ENCODE results near the gene PIBF1. TPM values are rescaled to one million over a fixed set of nuclear protein-coding genes. Genes with fewer than 3 reads are reported as not detected.

Gene PIBF1
- total and polyA plus RNA-seq, 7 donors: 5.4 to 12.8 (median 7.5) TPM

GRCh38 chr13:73025217-73026012, 243.5 kb downstream of the PIBF1 start:
- Histone ChIP-seq H3K4me1 (no peaks in the 10 kb centered on the region), H3K36me3 (ENCODE audit: insufficient read depth in 1 of 2, low read depth in 1 of 2) (no peaks in the 10 kb centered on the region), H3K9me3 (no peaks in the 10 kb centered on the region), H3K4me3 (no peak overlapping the region), H3K27me3 (ENCODE audit: insufficient read depth in 3 of 3, low read length in 2 of 3) (no peaks in the 10 kb centered on the region), H3K27ac (no peak overlapping the region)
- intact Hi-C loops (cut with DNase I): no loop called here
- WGBS, 3 donors: 65 to 68% (median 65%) methylated on average over 5 of the region's 5 CpGs
- no peak for DNase-seq
- ATAC-seq: no peak
- TF ChIP-seq CTCF (IDR thresholded peaks at IDR 0.05): no peak

GRCh38 chr13:73034901-73035300, 253.0 kb downstream of the PIBF1 start:
- intact Hi-C loops (cut with DNase I): no loop called here

GRCh38 chr13:73035660-73036059, 253.7 kb downstream of the PIBF1 start:
- Histone ChIP-seq H3K27ac (no peak overlapping the region), H3K4me1 (no peaks in the 10 kb centered on the region), H3K4me3 (no peak overlapping the region), H3K36me3 (ENCODE audit: insufficient read depth in 1 of 2, low read depth in 1 of 2) (no peaks in the 10 kb centered on the region), H3K9me3 (no peaks in the 10 kb centered on the region), H3K27me3 (ENCODE audit: insufficient read depth in 3 of 3, low read length in 2 of 3) (no peaks in the 10 kb centered on the region)
- DNase-seq (no peak), ATAC-seq (no peak)
- no peak for TF ChIP-seq CTCF (IDR thresholded peaks at IDR 0.05)
- 57 to 72% (median 60%) methylated on average over 2 of the region's 2 CpGs for WGBS, 3 donors
- intact Hi-C loops (cut with DNase I): no loop called here

More at GRCh38 chr13:73034901-73035300, 253.0 kb downstream of the PIBF1 start:
- H3K36me3 ChIP-seq (ENCODE audit: insufficient read depth in 1 of 2, low read depth in 1 of 2): no peaks in the 10 kb centered on the region
- H3K27me3 ChIP-seq (ENCODE audit: insufficient read depth in 3 of 3, low read length in 2 of 3): no peaks in the 10 kb centered on the region
- TF ChIP-seq CTCF (IDR thresholded peaks at IDR 0.05): no peak
- H3K27ac ChIP-seq: no peak overlapping the region
- H3K9me3 ChIP-seq: no peaks in the 10 kb centered on the region
- H3K4me3 ChIP-seq: no peak overlapping the region
- ATAC-seq (no peak), DNase-seq (no peak)
- WGBS, 3 donors: 91 to 97% (median 94%) methylated on average over 2 of the region's 2 CpGs
- no peaks in the 10 kb centered on the region for H3K4me1 ChIP-seq

- 55 to 71% (median 70%) methylated on average over 4 of the region's 4 CpGs for WGBS, 3 donors
Observed at GRCh38 chr13:73036566-73036965, 254.6 kb downstream of the PIBF1 start.

More at GRCh38 chr13:73036566-73036965, 254.6 kb downstream of the PIBF1 start:
- Histone ChIP-seq H3K27ac (no peak overlapping the region), H3K4me1 (no peaks in the 10 kb centered on the region), H3K36me3 (ENCODE audit: insufficient read depth in 1 of 2, low read depth in 1 of 2) (no peaks in the 10 kb centered on the region), H3K4me3 (no peak overlapping the region), H3K9me3 (no peaks in the 10 kb centered on the region), H3K27me3 (ENCODE audit: insufficient read depth in 3 of 3, low read length in 2 of 3) (no peaks in the 10 kb centered on the region)
- peak; percentile 78 to 98 (median 88) for ATAC-seq
- no peak for DNase-seq
- intact Hi-C loops (cut with DNase I): no loop called here
- no peak for TF ChIP-seq CTCF (IDR thresholded peaks at IDR 0.05)
